Glutamatergic neuron (in vitro differentiated cells): ENCODE data around the gene SPECC1. TPM values are rescaled to one million over a fixed set of nuclear protein-coding genes. Genes with fewer than 3 reads are reported as not detected.

Experiments
- DNase-seq: peaks from one replicate; pipeline ENCODE4 v3.0.0; 2022
- H3K27ac Mint-ChIP-seq: one replicate; pipeline ENCODE4 v1.8.0; 2020; ENCODE audit warnings: mild to moderate bottlenecking, mixed read lengths, inconsistent platforms; ENCODE audit not compliant: unreplicated experiment
- H3K27me3 Mint-ChIP-seq: one replicate; pipeline ENCODE4 v1.8.0; 2020; ENCODE audit warnings: mild to moderate bottlenecking, moderate library complexity, mixed read lengths, inconsistent platforms; ENCODE audit not compliant: unreplicated experiment
- H3K36me3 Mint-ChIP-seq: one replicate; pipeline ENCODE4 v1.8.0; 2020; ENCODE audit warnings: mild to moderate bottlenecking, mixed read lengths, inconsistent platforms; ENCODE audit not compliant: unreplicated experiment
- H3K4me1 Mint-ChIP-seq: one replicate; pipeline ENCODE4 v1.8.0; 2020; ENCODE audit warnings: mild to moderate bottlenecking, low read depth, mixed read lengths, inconsistent platforms; ENCODE audit not compliant: unreplicated experiment
- H3K4me3 Mint-ChIP-seq: one replicate; pipeline ENCODE4 v1.8.0; 2020; ENCODE audit warnings: mild to moderate bottlenecking, mixed read lengths, inconsistent platforms; ENCODE audit not compliant: unreplicated experiment
- H3K9me3 Mint-ChIP-seq: one replicate; pipeline ENCODE4 v1.8.0; 2020; ENCODE audit warnings: mild to moderate bottlenecking, moderate library complexity, mixed read lengths, inconsistent platforms; ENCODE audit not compliant: unreplicated experiment
- total RNA-seq: library from RNA; stranded (reverse); fragmentation: NEBNext Ultra II Directional; extraction: Animal tissue kit (Norgen Biotek cat#: 25700); gene quantifications from one replicate; pipeline ENCODE4 v1.2.1, GENCODE V29; 2021; ENCODE audit not compliant: unreplicated experiment
- TF ChIP-seq, protein P1 (sequence below): fragments of 200-600 bp; sonication (generic); IDR thresholded peaks from one replicate; pipeline ENCODE4 v1.5.0; 2021; ENCODE audit not compliant: partially characterized antibody, unreplicated experiment

Gene SPECC1
- total RNA-seq, 1 donor from 2014 or later, result 60.6 TPM

DNA sequence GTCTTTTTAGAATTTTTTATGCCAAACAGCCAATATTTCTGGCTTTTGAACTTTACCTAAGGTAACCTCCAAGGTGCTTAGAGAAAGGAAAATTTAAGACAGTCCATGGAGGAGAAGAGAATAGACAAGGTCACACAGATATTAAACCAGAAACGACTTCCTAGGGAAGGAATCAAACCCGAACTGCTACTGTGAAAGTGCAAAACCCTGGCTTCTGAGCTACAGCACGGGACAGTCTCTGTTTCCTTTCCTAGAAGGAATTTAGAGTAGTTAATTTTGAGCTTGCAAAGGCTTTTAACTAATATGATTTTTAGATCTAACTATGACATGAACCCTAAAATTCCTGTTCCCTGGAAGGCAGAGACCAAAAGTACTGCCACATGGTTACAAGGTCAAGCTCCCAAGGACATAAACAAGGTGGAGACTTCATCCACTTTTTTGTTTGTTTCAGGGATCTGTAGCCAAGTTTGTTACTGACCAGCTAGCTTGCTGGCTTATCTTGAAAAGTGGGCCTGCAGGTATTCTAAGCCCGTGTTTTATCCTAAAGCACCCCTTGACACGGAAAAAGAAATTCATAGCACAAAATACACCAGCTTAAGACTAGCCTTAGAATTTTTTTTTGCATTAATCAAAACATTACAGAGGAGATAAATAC is 188.2 kb downstream of the SPECC1 start:
- Mint-ChIP-seq H3K36me3 (peaks cover 18% of the 10 kb centered on the region), H3K27me3 (no peaks in the 10 kb centered on the region), H3K4me1 (no peaks in the 10 kb centered on the region), H3K27ac (no peak overlapping the region), H3K9me3 (peaks cover 3% of the 10 kb centered on the region), H3K4me3 (no peak overlapping the region)
- DNase-seq, result no peak
- TF ChIP-seq, protein P1, sequence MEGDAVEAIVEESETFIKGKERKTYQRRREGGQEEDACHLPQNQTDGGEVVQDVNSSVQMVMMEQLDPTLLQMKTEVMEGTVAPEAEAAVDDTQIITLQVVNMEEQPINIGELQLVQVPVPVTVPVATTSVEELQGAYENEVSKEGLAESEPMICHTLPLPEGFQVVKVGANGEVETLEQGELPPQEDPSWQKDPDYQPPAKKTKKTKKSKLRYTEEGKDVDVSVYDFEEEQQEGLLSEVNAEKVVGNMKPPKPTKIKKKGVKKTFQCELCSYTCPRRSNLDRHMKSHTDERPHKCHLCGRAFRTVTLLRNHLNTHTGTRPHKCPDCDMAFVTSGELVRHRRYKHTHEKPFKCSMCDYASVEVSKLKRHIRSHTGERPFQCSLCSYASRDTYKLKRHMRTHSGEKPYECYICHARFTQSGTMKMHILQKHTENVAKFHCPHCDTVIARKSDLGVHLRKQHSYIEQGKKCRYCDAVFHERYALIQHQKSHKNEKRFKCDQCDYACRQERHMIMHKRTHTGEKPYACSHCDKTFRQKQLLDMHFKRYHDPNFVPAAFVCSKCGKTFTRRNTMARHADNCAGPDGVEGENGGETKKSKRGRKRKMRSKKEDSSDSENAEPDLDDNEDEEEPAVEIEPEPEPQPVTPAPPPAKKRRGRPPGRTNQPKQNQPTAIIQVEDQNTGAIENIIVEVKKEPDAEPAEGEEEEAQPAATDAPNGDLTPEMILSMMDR, result no peak

DNA sequence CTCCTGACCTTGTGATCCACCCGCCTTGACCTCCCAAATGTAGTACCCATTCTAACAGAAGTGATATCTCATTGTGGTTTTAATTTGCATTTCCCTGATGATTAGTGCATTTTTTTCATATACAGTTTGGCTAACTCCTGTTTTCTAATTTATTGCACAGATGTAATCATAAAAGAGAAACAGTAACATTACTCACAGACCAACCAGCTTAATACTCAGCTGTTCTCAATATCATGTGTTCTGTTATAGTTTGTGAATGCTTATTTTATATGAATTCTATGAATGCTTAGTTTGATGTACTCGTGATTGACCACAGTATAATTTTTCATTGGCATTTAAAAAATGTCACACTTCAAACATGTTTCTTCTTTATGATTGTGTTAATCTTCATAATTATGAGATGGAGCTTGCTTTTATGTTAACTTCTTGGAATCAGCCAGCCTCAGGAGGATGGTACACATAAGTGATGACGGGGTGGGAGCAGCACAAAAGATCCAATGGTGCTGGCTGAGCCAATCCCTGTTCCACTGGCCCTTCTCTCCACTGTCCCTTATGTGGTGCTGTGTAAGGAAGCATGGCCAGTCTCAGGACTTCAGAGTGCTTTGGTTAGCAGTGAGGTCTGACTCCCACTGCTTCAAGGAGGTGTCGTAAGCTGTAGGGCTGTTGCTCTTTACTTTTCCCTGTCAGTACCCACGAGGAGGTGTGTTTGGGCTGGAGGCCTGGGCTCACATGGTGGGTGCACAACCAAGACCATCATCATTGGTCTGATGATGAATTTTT is 191.0 kb downstream of the SPECC1 start:
- H3K9me3 Mint-ChIP-seq, result peaks cover 3% of the 10 kb centered on the region

DNA sequence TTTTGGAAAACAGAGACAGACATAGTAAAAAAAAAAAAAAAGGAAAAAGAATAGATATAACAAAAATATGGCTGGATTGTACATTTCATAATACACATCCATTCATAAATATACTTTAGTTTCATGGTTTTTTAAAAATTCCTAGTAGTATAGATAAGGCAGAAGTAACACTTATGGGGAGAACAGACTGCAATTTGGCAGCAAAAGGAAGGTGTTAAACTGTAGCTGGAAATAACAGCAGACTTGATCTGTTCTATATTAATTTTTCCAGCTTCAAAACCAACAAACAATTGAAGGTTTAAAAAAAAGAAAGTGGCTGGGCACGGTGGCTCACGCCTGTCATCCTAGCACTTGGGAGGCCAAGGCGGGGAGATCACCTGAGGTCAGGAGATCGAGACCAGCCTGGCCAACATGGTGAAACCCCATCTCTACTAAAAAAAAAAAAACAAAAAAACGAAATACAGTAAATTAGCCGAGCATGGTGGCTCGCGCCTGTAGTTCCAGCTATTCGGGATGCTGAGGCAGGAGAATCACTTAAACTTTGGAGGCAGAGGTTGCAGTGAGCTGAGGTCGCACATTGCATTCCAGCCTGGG is 191.8 kb downstream of the SPECC1 start:
- Mint-ChIP-seq H3K4me3 (no peak overlapping the region), H3K27ac (no peak overlapping the region)

More for the DNA sequence above, 191.0 kb downstream of the SPECC1 start:
- TF ChIP-seq, protein P1, result no peak
- H3K27ac Mint-ChIP-seq, result no peak overlapping the region
- H3K4me1 Mint-ChIP-seq, result no peaks in the 10 kb centered on the region
- no peak overlapping the region for H3K4me3 Mint-ChIP-seq
- no peaks in the 10 kb centered on the region for H3K27me3 Mint-ChIP-seq
- DNase-seq, result no peak
- H3K36me3 Mint-ChIP-seq, result peaks cover 18% of the 10 kb centered on the region

DNA sequence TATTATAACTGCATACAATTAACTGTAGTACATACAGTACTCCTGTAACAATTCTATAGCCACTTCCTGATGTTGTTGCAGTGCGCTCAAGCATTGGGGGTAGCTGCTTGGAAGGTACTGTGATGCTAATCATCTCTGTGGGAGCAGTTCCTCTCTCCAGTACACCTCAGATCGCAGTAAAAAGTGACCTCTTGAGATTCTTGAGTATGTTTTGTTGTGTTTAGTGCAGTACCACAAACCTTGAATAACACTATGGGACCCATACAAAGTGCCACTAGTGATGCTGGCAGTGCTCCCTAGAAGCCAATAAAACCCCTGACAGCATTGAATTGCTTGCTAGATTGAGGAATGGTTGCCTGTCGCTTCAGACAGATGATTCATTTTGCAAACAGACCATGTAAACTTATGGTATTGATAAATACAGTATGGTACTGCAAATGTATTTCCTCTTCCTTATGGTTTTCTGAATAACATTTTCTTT is 193.0 kb downstream of the SPECC1 start:
- H3K36me3 Mint-ChIP-seq, result peaks cover 9% of the 10 kb centered on the region
- H3K27ac Mint-ChIP-seq, result no peak overlapping the region
- H3K4me3 Mint-ChIP-seq, result no peak overlapping the region
- peaks cover 3% of the 10 kb centered on the region for H3K9me3 Mint-ChIP-seq
- H3K4me1 Mint-ChIP-seq, result peaks cover 3% of the 10 kb centered on the region
- TF ChIP-seq, protein P1, result no peak
- no peaks in the 10 kb centered on the region for H3K27me3 Mint-ChIP-seq
- no peak for DNase-seq

More for the DNA sequence above, 191.8 kb downstream of the SPECC1 start:
- H3K9me3 Mint-ChIP-seq, result peaks cover 3% of the 10 kb centered on the region
- peaks cover 17% of the 10 kb centered on the region for H3K36me3 Mint-ChIP-seq
- no peaks in the 10 kb centered on the region for H3K27me3 Mint-ChIP-seq
- H3K4me1 Mint-ChIP-seq, result peaks cover 1% of the 10 kb centered on the region
- DNase-seq, result no peak
- TF ChIP-seq, protein P1, result no peak
